ENCODE results near the gene ANKRD37.

GRCh38 chr4:185421366-185422124 is 24.9 kb downstream of the ANKRD37 start:
- TF ChIP-seq CTCF (conservative IDR thresholded peaks at IDR 0.05 in 1 of 2, IDR thresholded peaks at IDR 0.05 in 1 of 2; ENCODE audit: low read depth in 1 of 2, low read length in 2 of 2), result no peak
- no peak for TF ChIP-seq EZH2 (IDR thresholded peaks at IDR 0.05; ENCODE audit: low read length, missing control alignments)
